SK-N-MC (cell line): Measurements from ENCODE around the gene MTCL1.

Source experiments
- EZH2 ChIP-seq: fragments of 200-600 bp; sonication (generic); IDR thresholded peaks from one replicate; pipeline ENCODE4 v1.6.1; 2017; ENCODE audit warnings: antibody characterized with exemption
- POLR2AphosphoS5 ChIP-seq: IDR thresholded peaks from 2 replicates; pipeline ENCODE4 v1.6.1; 2012; ENCODE audit warnings: mild to moderate bottlenecking, low read depth, low read length, borderline replicate concordance

GRCh38 chr18:8851659-8852058 is 146.3 kb downstream of the MTCL1 start:
- no peak for TF ChIP-seq EZH2
- no peak for TF ChIP-seq POLR2AphosphoS5
